ENCODE data around the gene PRX. TPM values are rescaled to one million over a fixed set of nuclear protein-coding genes. Genes with fewer than 3 reads are reported as not detected.

Gene PRX
- total and polyA plus RNA-seq, 2 of the 13 experiments (the other 11 are each of a cell fraction or from before 2014, with no cell fraction given): 0.66 TPM

DNA sequence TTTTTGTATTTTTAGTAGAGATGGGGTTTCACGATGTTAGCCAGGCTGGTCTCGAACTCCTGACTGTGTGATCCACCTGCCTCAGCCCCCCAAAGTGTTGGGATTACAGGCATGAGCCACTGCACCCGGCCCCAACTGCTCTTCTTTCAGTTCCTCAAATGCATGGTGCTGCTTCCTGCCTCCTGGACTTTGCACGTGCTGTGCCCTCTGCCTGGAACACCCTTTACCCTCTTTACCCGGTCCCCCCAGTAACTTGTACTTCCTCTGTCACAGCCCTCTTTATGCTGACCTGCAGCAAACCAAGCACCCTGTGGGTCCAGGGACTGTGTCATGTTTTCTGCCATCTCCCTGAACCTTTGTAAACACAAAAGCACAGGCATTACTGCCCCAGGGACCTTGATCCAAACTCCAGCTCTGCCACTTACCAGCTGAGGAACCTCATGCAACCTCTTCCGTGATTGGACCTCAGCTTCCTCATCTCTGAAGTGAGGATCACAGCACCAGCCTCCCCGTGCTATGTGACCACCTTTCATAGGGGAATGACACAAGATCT is 48.6 kb upstream of the PRX start (continued):
- TF ChIP-seq, protein P1, sequence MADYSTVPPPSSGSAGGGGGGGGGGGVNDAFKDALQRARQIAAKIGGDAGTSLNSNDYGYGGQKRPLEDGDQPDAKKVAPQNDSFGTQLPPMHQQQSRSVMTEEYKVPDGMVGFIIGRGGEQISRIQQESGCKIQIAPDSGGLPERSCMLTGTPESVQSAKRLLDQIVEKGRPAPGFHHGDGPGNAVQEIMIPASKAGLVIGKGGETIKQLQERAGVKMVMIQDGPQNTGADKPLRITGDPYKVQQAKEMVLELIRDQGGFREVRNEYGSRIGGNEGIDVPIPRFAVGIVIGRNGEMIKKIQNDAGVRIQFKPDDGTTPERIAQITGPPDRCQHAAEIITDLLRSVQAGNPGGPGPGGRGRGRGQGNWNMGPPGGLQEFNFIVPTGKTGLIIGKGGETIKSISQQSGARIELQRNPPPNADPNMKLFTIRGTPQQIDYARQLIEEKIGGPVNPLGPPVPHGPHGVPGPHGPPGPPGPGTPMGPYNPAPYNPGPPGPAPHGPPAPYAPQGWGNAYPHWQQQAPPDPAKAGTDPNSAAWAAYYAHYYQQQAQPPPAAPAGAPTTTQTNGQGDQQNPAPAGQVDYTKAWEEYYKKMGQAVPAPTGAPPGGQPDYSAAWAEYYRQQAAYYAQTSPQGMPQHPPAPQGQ (CRISPR knock-in tag; IDR thresholded peaks at IDR 0.05; ENCODE audit: borderline replicate concordance): no peak
- TF ChIP-seq CENPX (CRISPR knock-in tag; IDR thresholded peaks at IDR 0.05) (no peak), NPAS2 (CRISPR knock-in tag; IDR thresholded peaks at IDR 0.05; ENCODE audit: borderline replicate concordance) (no peak), ZSCAN21 (CRISPR knock-in tag; IDR thresholded peaks at IDR 0.05; ENCODE audit: borderline replicate concordance) (0 out of 2 replicates have a peak, but pooled peaks have one; percentile 45), CC2D1A (CRISPR knock-in tag; IDR thresholded peaks at IDR 0.05) (no peak), CHCHD3 (CRISPR knock-in tag; IDR thresholded peaks at IDR 0.05) (no peak), DNMT1 (CRISPR knock-in tag; IDR thresholded peaks at IDR 0.05) (no peak), ZNF264 (CRISPR knock-in tag; IDR thresholded peaks at IDR 0.05) (0 out of 2 replicates have a peak, but pooled peaks have one; percentile 24), ZNF749 (CRISPR knock-in tag; IDR thresholded peaks at IDR 0.05; ENCODE audit: borderline replicate concordance) (no peak), KLF12 (CRISPR knock-in tag; IDR thresholded peaks at IDR 0.05; ENCODE audit: borderline replicate concordance) (no peak), ZNF121 (CRISPR knock-in tag; IDR thresholded peaks at IDR 0.05) (0 out of 2 replicates have a peak, but pooled peaks have one; percentile 6), ARID2 (CRISPR knock-in tag; IDR thresholded peaks at IDR 0.05; ENCODE audit: borderline replicate concordance) (no peak), KLF6 (CRISPR knock-in tag; IDR thresholded peaks at IDR 0.05) (no peak), ZNF3 (CRISPR knock-in tag; IDR thresholded peaks at IDR 0.05) (no peak), SCMH1 (CRISPR knock-in tag; IDR thresholded peaks at IDR 0.05; ENCODE audit: borderline replicate concordance) (no peak), ZNF598 (CRISPR knock-in tag; IDR thresholded peaks at IDR 0.05; ENCODE audit: borderline replicate concordance) (no peak), ZNF660 (CRISPR knock-in tag; IDR thresholded peaks at IDR 0.05; ENCODE audit: borderline replicate concordance, low read depth) (no peak), ZNF878 (CRISPR knock-in tag; IDR thresholded peaks at IDR 0.05) (no peak), MATR3 (CRISPR knock-in tag; IDR thresholded peaks at IDR 0.05) (no peak)
- TF ChIP-seq, protein P2, sequence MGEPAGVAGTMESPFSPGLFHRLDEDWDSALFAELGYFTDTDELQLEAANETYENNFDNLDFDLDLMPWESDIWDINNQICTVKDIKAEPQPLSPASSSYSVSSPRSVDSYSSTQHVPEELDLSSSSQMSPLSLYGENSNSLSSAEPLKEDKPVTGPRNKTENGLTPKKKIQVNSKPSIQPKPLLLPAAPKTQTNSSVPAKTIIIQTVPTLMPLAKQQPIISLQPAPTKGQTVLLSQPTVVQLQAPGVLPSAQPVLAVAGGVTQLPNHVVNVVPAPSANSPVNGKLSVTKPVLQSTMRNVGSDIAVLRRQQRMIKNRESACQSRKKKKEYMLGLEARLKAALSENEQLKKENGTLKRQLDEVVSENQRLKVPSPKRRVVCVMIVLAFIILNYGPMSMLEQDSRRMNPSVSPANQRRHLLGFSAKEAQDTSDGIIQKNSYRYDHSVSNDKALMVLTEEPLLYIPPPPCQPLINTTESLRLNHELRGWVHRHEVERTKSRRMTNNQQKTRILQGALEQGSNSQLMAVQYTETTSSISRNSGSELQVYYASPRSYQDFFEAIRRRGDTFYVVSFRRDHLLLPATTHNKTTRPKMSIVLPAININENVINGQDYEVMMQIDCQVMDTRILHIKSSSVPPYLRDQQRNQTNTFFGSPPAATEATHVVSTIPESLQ (CRISPR knock-in tag; conservative IDR thresholded peaks at IDR 0.05): no peak
- TF ChIP-seq, protein P3, sequence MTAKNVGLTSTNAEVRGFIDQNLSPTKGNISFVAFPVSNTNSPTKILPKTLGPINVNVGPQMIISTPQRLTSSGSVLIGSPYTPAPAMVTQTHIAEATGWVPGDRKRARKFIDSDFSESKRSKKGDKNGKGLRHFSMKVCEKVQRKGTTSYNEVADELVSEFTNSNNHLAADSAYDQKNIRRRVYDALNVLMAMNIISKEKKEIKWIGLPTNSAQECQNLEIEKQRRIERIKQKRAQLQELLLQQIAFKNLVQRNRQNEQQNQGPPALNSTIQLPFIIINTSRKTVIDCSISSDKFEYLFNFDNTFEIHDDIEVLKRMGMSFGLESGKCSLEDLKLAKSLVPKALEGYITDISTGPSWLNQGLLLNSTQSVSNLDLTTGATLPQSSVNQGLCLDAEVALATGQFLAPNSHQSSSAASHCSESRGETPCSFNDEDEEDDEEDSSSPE (CRISPR knock-in tag; IDR thresholded peaks at IDR 0.05): peak; percentile 36; the same call in 1 of the 2 replicates

Measured in HepG2 (cell line).